ENCODE measurements around the gene ARHGAP4.
A peak's percentile ranks its signal among the peaks of the same experiment; 100 is the strongest.

ARHGAP4 gene

DNA sequence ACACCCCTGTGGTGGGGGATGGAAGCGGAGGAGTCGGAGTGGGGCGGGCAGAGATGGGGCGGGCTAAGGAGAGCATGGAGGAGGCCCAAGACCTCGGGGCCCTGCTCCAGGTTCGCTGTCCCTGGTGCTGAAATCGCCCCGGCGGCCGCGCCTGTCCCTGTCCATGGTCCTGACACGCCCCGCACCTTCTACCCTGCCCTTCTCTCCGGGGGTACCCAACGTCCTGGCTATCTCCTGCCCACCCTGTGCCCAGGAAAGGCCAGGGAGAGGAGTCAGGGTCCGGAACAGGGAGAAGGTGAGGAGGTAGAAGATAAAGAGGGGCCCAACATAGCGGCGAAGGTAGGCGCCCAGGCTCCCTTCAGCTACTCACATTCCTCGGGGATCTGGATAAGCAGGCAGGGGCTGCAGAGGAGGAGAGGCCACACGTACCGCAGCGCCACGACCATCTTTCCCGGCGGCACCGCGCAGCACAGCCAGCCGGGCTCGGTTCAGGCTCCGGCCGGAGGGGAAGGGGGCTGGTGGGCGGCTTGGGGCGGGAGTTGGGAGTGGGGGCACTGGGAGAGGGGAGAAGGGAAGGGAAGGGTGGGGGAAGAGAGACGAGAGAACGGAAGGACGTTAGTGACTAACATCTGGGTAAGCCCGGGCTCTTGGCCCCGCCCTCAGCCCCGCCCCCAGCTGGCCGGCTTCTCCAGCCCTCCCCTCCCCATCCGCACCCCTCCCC is 50.5 kb downstream of the ARHGAP4 start:
- no peaks in the 10 kb centered on the region for H3K79me2 ChIP-seq (ENCODE audit: control insufficient read depth, insufficient read depth, low read length)
- H3K18ac ChIP-seq (ENCODE audit: low read length), result no peak overlapping the region
- DNase-seq, result peak; percentile 72
- H3K27ac ChIP-seq (ENCODE audit: low read depth, low read length), result no peak overlapping the region
- H2AK5ac ChIP-seq (ENCODE audit: low read length), result no peak overlapping the region
- no peak overlapping the region for H3K4ac ChIP-seq (ENCODE audit: low read depth, low read length)
- H4K8ac ChIP-seq (ENCODE audit: low read depth, low read length), result no peak overlapping the region
- no peaks in the 10 kb centered on the region for H3K27me3 ChIP-seq (ENCODE audit: insufficient read depth, low read length, poor library complexity)
- H4K5ac ChIP-seq (ENCODE audit: low read length), result no peak overlapping the region
- H3K36me3 ChIP-seq (ENCODE audit: control insufficient read depth, insufficient read depth, low read length), result no peaks in the 10 kb centered on the region
- no peak overlapping the region for H3K23ac ChIP-seq (ENCODE audit: low read length)
- peaks cover 18% of the 10 kb centered on the region for H3K4me1 ChIP-seq (ENCODE audit: control insufficient read depth, low read depth, low read length)
- H3K4me2 ChIP-seq (ENCODE audit: low read length), result no peak overlapping the region
- WGBS (ENCODE audit: extremely low coverage, insufficient coverage, low lambda C conversion rate), result no CpG with 5 or more reads among the region's 42 CpGs
- H3K79me1 ChIP-seq (ENCODE audit: low read length), result no peaks in the 10 kb centered on the region
- no peak overlapping the region for H2BK15ac ChIP-seq (replicated peaks; ENCODE audit: low read depth)
- no peak overlapping the region for H3K56ac ChIP-seq (ENCODE audit: low read length)
- no peak overlapping the region for H2BK120ac ChIP-seq (ENCODE audit: low read depth, low read length)
- no peak overlapping the region for H3K9ac ChIP-seq (ENCODE audit: low read length)
- no peak overlapping the region for H2BK5ac ChIP-seq (ENCODE audit: low read length)
- H3K4me3 ChIP-seq (ENCODE audit: low read length), result no peak overlapping the region

DNA sequence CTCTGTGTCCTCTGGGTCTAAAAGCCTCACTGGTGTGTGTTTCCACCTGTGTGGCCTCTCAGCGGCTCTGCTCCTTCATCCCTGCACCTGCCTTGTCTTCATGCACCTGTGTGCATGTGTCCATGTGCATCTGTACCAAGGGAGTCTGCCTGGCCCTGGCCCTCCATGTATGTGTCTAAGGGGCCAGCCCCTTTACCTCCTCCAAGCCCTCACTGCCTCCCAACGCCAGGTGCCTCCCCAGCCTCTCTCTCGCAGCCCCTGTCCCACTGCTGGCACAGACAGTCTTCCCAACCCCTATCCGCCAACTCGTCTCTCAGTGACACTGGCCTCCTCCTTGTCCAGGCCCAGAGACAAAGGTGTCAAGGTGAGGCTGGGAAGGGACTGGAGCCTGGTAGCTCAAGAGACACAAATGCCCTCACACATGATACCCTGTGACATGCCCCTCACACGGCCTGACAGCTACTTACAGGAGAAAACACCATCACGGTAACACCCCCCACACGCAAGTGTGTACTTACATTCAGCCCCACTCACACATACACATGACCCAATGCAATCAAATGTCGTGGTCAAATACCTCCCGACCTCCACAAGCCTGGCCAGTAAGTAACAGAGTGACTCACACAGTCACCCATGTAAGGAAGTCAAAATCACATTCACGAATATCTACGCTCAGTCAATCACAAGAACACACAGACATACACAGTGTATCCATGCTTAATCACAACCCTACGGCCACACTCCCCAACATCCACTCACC is 51.5 kb downstream of the ARHGAP4 start:
- H3K56ac ChIP-seq (ENCODE audit: low read length), result no peak overlapping the region
- no CpG with 5 or more reads among the region's 13 CpGs for WGBS (ENCODE audit: extremely low coverage, insufficient coverage, low lambda C conversion rate)

GRCh38 chrX:153874085-153874365 is 52.0 kb downstream of the ARHGAP4 start:
- Histone ChIP-seq H3K27me3 (ENCODE audit: insufficient read depth, low read length, poor library complexity) (no peaks in the 10 kb centered on the region), H3K79me2 (ENCODE audit: control insufficient read depth, insufficient read depth, low read length) (no peaks in the 10 kb centered on the region), H3K36me3 (ENCODE audit: control insufficient read depth, insufficient read depth, low read length) (peaks cover 1% of the 10 kb centered on the region), H3K4ac (ENCODE audit: low read depth, low read length) (no peak overlapping the region), H3K4me1 (ENCODE audit: control insufficient read depth, low read depth, low read length) (peaks cover 14% of the 10 kb centered on the region), H3K79me1 (ENCODE audit: low read length) (no peaks in the 10 kb centered on the region), H3K9ac (ENCODE audit: low read length) (peak overlapping the region; percentile 27), H4K8ac (ENCODE audit: low read depth, low read length) (no peak overlapping the region), H2BK15ac (replicated peaks; ENCODE audit: low read depth) (no peak overlapping the region), H3K27ac (ENCODE audit: low read depth, low read length) (peak overlapping the region; percentile 41), H3K56ac (ENCODE audit: low read length) (peak overlapping the region; percentile 49), H3K18ac (ENCODE audit: low read length) (no peak overlapping the region), H2BK5ac (ENCODE audit: low read length) (no peak overlapping the region), H3K4me3 (ENCODE audit: low read length) (no peak overlapping the region), H3K23ac (ENCODE audit: low read length) (no peak overlapping the region), H2AK5ac (ENCODE audit: low read length) (no peak overlapping the region), H4K5ac (ENCODE audit: low read length) (no peak overlapping the region), H2BK120ac (ENCODE audit: low read depth, low read length) (no peak overlapping the region), H3K4me2 (ENCODE audit: low read length) (no peak overlapping the region)
- no CpG with 5 or more reads among the region's 3 CpGs for WGBS (ENCODE audit: extremely low coverage, insufficient coverage, low lambda C conversion rate)
- DNase-seq, result no peak

More for the DNA sequence above, 51.5 kb downstream of the ARHGAP4 start:
- H3K4me2 ChIP-seq (ENCODE audit: low read length), result no peak overlapping the region
- no peaks in the 10 kb centered on the region for H3K79me2 ChIP-seq (ENCODE audit: control insufficient read depth, insufficient read depth, low read length)
- H3K4me1 ChIP-seq (ENCODE audit: control insufficient read depth, low read depth, low read length), result peaks cover 14% of the 10 kb centered on the region
- no peak overlapping the region for H3K4ac ChIP-seq (ENCODE audit: low read depth, low read length)
- H3K4me3 ChIP-seq (ENCODE audit: low read length), result no peak overlapping the region
- no peak overlapping the region for H2BK5ac ChIP-seq (ENCODE audit: low read length)
- DNase-seq, result no peak
- no peak overlapping the region for H2BK15ac ChIP-seq (replicated peaks; ENCODE audit: low read depth)
- H3K23ac ChIP-seq (ENCODE audit: low read length), result no peak overlapping the region
- no peaks in the 10 kb centered on the region for H3K36me3 ChIP-seq (ENCODE audit: control insufficient read depth, insufficient read depth, low read length)
- no peaks in the 10 kb centered on the region for H3K27me3 ChIP-seq (ENCODE audit: insufficient read depth, low read length, poor library complexity)
- H4K5ac ChIP-seq (ENCODE audit: low read length), result no peak overlapping the region
- no peak overlapping the region for H3K27ac ChIP-seq (ENCODE audit: low read depth, low read length)
- no peaks in the 10 kb centered on the region for H3K79me1 ChIP-seq (ENCODE audit: low read length)
- H4K8ac ChIP-seq (ENCODE audit: low read depth, low read length), result no peak overlapping the region
- H2BK120ac ChIP-seq (ENCODE audit: low read depth, low read length), result no peak overlapping the region
- no peak overlapping the region for H3K9ac ChIP-seq (ENCODE audit: low read length)
- H2AK5ac ChIP-seq (ENCODE audit: low read length), result no peak overlapping the region
- no peak overlapping the region for H3K18ac ChIP-seq (ENCODE audit: low read length)

DNA sequence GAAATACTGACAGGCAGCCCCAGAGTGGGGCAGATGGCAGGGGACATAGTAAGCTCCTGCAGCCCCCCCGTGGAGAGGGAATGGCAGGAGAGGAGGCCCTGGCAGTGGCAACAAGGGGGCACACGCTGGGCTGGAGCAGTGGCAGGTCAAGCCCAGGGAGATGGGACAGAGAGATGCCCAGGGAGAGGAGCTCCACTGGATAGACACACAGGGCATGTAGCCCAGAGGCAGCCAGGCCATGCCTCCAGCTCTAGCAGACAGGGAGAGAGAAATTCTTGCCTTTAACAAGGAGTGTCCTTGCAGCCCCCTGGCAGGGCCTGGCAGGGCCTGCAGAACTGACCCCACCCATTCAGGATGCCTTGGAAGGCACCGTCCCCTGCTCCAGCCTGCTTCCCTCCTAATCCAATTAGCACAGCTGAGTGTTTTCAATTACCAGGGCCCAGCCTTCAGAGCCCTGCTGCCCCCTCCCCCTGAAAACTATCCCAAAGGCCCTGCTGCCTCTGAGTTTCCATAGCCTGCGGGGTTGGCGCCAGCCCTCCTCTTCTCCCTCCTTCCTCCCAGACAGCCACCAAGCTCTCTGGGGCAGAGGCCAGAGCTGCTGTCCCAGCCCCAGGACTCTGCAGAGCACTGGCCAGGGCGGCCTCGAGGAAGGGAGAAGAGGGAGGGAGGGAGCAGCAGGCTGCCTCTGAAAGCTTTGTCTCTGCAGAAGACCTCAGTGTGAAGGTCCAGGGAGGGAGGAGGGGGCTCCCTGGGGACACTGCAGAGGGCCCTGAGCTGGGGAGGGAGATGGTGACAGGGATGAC is 52.6 kb downstream of the ARHGAP4 start:
- Histone ChIP-seq H3K56ac (ENCODE audit: low read length) (peak overlapping the region; percentile 49), H3K27ac (ENCODE audit: low read depth, low read length) (peak overlapping the region; percentile 41), H2BK5ac (ENCODE audit: low read length) (no peak overlapping the region), H2BK120ac (ENCODE audit: low read depth, low read length) (no peak overlapping the region), H3K36me3 (ENCODE audit: control insufficient read depth, insufficient read depth, low read length) (peaks cover 1% of the 10 kb centered on the region), H4K5ac (ENCODE audit: low read length) (no peak overlapping the region), H3K79me2 (ENCODE audit: control insufficient read depth, insufficient read depth, low read length) (no peaks in the 10 kb centered on the region), H3K4me2 (ENCODE audit: low read length) (no peak overlapping the region), H3K27me3 (ENCODE audit: insufficient read depth, low read length, poor library complexity) (no peaks in the 10 kb centered on the region), H4K8ac (ENCODE audit: low read depth, low read length) (no peak overlapping the region), H3K23ac (ENCODE audit: low read length) (no peak overlapping the region), H3K4ac (ENCODE audit: low read depth, low read length) (no peak overlapping the region), H3K4me1 (ENCODE audit: control insufficient read depth, low read depth, low read length) (peaks cover 13% of the 10 kb centered on the region), H3K18ac (ENCODE audit: low read length) (no peak overlapping the region), H2BK15ac (replicated peaks; ENCODE audit: low read depth) (no peak overlapping the region), H3K79me1 (ENCODE audit: low read length) (no peaks in the 10 kb centered on the region), H3K4me3 (ENCODE audit: low read length) (no peak overlapping the region), H3K9ac (ENCODE audit: low read length) (peak overlapping the region; percentile 27), H2AK5ac (ENCODE audit: low read length) (no peak overlapping the region)
- peak; percentile 80 for DNase-seq
- no CpG with 5 or more reads among the region's 7 CpGs for WGBS (ENCODE audit: extremely low coverage, insufficient coverage, low lambda C conversion rate)

GRCh38 chrX:153871946-153872878 is 53.9 kb downstream of the ARHGAP4 start:
- Histone ChIP-seq H3K36me3 (ENCODE audit: control insufficient read depth, insufficient read depth, low read length) (peaks cover 1% of the 10 kb centered on the region), H3K4me2 (ENCODE audit: low read length) (no peak overlapping the region), H3K56ac (ENCODE audit: low read length) (no peak overlapping the region), H3K79me1 (ENCODE audit: low read length) (no peaks in the 10 kb centered on the region), H3K9ac (ENCODE audit: low read length) (no peak overlapping the region), H3K18ac (ENCODE audit: low read length) (no peak overlapping the region), H3K79me2 (ENCODE audit: control insufficient read depth, insufficient read depth, low read length) (no peaks in the 10 kb centered on the region), H3K4me1 (ENCODE audit: control insufficient read depth, low read depth, low read length) (peaks cover 5% of the 10 kb centered on the region), H3K4ac (ENCODE audit: low read depth, low read length) (no peak overlapping the region), H3K27ac (ENCODE audit: low read depth, low read length) (no peak overlapping the region), H4K5ac (ENCODE audit: low read length) (no peak overlapping the region), H4K8ac (ENCODE audit: low read depth, low read length) (no peak overlapping the region), H3K27me3 (ENCODE audit: insufficient read depth, low read length, poor library complexity) (no peaks in the 10 kb centered on the region), H2BK15ac (replicated peaks; ENCODE audit: low read depth) (no peak overlapping the region), H2BK120ac (ENCODE audit: low read depth, low read length) (no peak overlapping the region), H2BK5ac (ENCODE audit: low read length) (no peak overlapping the region), H2AK5ac (ENCODE audit: low read length) (no peak overlapping the region), H3K4me3 (ENCODE audit: low read length) (no peak overlapping the region), H3K23ac (ENCODE audit: low read length) (no peak overlapping the region)
- DNase-seq, result no peak
- WGBS (ENCODE audit: extremely low coverage, insufficient coverage, low lambda C conversion rate), result no CpG with 5 or more reads among the region's 29 CpGs

All from mesendoderm (in vitro differentiated cells).